ENCODE measurements around the gene RAE1. TPM values are rescaled to one million over a fixed set of nuclear protein-coding genes. Genes with fewer than 3 reads are reported as not detected.

Gene RAE1
- total RNA-seq, 1 donor from 2014 or later = 22.8 TPM

DNA sequence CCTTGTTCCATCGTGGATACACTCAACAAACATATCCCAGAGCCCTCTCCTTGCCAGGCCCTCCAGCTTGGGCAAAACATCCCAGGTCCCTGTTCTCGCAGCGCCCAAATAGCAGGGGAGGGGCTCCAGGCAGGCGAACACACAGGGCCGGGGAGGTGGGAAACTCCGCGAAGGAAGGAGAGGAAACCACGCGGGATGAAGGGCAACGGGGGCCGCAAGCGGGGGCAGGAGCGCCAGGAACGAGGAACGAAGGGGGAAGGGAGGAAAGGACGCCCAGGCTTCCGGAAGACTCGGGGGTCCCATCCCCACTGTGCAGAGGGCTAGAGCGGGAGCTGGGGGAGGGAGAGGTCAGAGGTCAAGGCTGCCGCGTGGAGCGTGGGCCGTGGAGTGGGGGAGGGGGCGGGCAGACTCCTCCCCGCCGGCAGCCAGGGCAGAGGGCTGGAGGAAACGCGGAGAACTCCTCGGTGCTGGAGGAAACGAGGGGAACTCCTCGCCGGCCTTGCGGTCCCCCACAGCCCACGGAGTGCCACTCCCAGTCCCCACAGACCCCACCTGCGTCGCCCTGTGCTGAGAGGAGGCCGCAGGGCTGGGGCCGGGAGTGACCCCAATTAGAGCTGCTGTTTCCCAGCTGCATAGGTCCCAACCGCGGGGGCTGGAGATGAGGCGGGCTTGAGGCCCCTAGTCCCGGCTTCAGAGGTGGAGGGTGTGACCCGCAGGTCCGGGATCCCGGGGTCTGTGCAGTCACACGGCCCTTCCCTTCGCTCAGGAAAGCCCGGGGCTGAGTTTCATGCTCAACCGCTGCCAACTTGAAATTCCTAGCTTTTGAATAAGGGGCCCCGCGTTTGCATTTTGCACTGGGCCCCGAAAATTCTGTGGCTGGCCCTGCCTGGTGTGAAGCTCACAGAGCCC, 38.9 kb downstream of the RAE1 start:
- ATAC-seq = no peak

DNA sequence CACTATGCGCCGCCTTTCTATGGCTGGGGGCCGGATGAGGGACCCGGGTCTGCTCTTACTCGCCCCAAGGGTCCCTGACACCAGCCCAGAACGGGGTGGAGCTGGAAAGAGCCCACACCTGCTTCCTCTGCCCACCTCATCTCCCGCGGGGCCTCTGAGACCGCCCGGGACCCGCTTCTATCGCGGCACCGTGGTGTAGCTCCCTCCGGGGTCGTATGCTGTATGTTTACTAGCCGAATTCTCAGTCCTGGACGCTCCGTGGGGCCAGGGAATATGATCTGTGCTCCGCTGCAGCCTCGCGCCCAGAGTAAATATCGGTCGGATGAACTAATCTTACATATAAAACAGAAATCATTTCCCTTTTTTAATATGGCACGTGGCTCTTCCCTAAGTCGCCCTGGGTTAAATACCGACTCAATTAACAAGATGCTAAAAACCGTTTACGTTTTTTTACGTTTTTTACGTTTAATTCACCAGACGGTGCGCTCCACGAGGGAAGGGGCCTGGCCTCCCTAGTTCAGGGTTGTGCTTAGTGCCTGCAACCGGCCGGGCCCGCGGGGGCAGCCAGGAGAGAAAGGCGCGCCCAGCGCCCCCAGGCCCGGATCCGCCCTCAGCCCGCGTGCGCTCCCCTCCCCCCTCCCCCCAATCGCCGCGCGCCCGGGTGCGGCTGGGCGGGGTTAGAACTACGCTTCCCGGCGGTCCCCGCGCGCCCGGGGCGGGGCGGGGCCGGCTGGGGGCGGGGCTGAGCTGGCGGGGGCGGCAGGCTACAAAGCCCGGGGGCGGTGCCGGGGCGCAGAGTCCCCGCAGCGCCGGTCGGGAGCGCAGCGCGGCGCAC, 39.8 kb downstream of the RAE1 start, which contains the start of gene RBM38:
Gene RBM38, plus strand, starts transcription at position 793 of the 835 bp plus-strand sequence. CDS start 186 bp downstream, outside the sequence.
- peak; percentile 78 for ATAC-seq

DNA sequence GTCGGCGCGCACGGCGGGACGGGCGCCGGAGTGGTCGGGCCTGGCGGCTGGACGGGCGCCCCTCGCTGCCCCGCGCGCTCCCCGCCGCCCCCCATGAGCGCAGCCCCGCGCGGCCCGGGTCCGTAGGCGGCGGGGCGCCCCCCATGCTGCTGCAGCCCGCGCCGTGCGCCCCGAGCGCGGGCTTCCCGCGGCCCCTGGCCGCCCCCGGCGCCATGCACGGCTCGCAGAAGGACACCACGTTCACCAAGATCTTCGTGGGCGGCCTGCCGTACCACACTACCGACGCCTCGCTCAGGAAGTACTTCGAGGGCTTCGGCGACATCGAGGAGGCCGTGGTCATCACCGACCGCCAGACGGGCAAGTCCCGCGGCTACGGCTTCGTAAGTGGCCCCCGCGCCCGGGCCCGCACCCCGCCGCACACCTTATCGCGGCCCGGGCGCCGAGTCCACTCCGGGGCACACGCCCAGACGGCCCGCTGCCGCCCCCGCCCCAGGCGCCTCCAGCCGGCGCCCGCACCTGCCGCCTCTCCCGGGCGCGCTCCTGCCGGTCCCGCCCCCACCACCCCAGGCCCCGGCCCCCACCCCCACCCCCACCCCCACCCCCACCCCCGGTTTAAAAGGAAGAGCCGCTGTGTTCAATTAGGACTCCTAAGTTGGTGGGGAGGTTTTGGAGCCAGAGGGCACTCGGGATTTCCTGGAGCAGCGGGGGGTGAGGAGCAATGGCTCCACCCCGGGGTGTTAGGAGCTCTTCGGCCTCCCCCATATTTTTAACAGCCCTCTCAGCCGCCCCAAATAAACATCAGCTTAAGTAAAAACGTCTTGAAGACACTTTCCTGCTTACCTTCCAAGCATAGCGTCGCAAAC, 40.6 kb downstream of the RAE1 start:
- no peak for ATAC-seq

DNA sequence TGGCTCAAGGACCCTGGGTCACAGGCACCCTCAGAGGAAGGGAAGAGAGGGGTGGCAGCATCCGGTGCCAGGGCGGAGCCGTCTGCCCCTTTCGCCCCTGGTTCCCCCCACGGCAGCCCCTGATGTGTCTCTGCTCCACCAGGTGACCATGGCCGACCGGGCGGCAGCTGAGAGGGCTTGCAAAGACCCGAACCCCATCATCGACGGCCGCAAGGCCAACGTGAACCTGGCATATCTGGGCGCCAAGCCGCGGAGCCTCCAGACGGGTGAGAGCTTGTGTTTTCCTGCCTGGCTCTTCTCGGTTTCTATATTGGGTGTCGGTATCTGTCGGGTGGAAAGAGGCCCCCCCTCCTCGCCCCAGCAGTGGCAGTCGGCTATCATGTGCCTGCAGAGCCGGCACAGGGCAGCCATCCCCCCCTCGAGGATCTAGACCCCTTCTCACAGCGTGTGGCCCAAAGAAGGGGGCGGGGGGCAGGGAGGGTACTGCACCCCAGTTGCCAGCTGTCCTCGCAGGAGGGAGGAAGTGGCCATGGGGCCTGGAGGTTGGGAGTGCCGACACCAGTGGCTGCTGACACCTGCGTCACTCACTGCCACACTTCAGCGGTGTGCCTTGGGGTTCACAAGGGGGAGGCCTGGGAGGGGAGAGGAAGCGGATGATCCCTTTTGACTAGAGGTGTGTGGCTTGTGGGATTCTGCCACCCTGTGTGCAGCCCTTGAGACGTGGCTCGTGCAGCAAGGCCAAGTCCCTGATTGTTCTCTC, 41.6 kb downstream of the RAE1 start:
- peak; percentile 22 for ATAC-seq

DNA sequence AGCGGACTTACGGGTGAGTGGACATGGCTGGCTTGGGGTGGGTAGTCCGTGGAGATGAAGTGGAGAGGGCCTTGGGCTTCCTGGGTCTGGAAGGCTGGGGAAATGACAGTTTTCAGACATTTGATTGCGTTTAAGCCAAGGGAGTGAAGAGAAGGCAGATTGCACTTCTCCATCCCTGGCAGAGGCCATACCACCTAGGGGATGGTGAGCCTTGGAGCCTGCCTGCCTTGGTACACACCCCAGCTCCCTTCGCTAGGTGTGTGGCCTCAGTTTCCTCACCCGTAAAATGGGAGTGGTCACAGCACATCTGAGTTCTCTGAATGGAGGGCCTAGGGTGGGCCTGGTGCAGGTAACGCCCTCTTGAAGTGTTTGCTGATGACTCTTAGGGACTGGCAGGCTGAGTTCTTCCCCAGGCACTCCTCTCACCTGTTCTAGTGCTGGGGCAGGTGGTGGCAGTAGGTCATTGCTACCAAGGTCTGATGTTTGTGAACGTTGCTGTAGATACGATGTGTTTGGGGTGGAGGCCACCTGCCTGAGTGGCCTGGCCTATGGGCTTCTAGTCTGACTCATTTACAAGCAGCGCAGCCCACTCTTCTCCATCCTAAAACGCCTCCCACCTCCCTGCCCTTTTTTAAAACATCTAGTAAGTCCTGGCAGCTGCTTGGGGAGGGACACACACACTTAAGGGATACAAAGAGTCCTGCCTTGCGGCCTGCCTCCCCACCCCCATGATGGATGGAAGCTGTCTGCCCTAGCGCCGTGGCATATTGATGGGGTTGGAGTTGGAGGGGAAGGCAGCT, 42.5 kb downstream of the RAE1 start:
- ATAC-seq = peak; percentile 6

DNA sequence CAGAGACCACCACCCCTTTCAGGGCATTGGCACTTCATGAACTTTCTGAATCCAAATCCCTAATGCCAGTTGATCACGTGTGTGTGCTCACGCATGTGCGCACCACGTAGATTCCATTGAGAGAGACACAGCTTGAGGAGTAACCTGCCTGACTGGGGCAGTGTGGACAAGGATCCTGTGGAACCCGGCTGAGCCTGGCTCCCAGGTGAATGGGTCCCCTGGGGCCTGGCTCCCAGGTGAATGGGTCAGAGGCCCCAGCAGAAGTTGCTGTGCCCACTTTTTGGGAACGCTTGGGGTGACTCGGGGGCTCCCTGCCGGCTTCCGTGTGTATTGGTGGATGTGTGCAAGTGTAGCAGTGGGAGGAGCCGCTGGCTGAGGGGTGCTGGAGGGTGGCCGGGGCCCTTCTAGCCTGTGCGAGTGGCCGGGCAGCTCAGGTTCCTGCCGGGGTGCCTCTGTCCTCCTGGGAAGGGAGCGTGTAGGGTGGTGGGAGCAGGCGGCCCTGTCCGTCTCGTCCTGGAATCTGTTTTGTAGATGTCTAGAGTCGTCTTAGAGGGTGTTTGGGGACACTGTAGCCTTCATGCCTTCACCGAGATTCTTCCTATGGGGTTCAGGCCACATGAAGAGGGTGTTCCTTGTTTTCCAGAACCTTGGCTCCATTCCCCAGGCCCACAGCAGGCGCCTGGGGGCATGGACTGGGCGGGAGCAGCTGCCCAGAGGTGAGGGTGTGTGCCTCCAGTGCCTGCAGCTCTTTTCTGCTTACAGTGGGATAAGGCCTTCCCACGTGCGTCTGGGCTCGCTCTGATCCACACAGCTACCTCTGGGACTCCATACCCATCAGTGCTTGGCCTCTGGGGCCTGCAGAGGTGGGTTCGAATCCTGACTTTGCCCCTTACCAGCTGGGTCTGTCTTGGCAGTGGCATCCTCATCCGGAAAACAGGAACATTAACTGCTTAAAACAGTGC, 43.3 kb downstream of the RAE1 start:
- ATAC-seq = no peak

DNA sequence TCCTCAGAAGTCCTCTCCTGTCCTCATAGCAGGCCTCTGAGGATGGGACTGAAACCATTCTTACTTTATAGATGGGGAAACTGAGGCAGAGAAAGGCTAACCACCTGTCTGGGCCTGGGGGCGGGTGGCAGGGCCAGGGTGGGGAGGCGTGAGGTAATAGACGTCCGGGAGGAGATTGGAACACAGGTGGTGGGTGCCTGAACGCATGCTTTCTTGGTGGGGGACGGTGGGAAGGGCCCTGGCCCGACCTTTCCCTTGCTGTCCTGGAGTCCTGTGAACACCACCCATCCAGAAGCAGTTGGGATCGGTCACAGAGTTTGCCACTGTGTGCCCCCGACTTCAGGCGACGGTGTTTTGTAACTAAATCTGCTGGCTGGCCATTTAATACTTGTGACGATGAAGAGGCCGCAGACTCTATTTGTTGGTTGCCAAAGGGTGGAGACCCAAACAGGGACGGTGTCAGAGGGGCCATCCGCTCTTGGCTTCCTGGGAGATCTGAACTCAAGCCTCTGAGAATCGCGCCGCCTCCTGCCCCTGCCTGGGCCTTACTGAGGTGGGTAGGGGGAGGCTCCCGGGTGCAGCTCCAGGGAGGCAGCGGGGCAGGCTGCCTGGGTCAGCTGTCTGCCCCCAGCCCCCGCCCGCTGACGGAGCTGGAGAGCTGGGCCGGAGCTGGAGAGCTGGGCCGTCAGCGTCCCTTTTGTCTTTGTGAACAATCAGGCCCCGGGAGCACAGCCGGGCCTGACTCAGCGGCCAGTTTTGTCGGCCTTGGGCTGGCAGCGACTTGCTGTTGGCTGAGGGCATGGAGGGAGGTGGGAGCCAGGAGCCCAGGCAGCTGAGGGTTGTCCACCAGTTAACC, 44.3 kb downstream of the RAE1 start:
- no peak for ATAC-seq

DNA sequence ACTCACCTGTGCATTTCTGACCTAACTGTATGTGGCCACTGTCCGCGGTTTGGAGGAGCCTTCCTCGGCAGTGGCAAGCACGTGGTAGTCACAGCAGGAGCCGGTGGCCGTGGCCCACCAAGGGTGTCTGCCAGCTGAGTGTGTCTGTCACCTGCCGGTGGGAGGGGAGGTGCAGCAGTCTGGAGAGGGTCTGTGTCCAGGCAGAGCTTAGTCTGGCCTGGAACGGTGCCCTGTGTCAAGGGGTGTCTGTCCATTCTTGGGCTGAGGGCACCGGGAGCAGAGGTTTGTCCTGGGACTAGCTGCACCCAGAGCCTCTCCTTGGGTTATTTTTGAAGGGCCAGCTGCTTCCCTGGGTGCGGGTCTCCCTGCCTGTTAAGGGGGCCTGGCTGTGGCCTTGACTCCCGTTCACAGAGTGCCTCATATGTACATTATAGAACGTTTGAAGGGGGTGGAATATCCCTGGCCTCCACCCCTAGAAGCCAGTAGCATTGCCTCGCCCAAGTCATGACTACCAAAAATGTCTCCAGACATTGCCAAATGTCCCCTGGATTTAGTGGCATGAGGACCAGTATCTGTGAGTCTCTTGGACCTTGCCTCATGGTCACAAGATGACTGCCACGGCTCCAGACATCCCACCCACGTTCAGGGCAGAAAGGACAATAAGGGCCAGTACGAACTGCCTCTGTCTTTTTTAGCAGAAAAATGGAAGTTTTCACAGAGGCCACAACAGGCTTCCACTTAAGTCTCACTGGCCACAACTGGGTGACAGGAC, 45.3 kb downstream of the RAE1 start:
- no peak for ATAC-seq

DNA sequence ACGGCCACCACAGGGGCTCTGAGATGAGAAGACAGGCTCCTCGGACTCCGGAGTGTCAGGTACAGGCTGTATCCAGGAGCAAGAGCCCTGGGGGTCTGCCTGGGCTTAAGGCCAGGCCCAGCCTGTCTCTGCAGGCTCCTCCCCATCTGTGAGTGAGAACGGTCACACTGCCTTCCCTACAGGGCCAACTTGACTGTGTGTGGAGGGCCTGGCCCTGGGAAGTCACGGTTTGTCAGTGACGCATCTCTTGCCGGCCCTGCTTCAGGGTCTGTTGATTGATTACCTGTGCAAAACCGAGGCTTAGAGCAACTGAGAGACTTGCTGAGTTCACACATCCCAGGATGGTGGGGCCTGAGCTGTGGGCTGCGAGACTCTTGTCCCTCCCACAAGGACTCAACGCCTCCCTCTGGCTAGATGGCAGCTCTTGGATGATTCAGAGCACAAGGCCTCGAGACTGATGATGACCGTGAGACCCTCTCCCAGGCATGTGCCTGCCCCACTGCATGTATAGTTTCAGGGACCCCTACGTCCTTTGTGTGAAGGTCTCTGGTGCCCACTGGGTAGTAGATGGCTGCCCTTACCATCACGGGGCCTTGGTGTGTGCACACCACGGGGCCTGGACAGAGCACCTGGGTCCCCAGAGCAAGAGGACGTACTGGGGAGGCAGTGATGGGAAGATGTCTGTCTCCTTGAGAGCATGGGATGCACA, 46.1 kb downstream of the RAE1 start:
- ATAC-seq = no peak

DNA sequence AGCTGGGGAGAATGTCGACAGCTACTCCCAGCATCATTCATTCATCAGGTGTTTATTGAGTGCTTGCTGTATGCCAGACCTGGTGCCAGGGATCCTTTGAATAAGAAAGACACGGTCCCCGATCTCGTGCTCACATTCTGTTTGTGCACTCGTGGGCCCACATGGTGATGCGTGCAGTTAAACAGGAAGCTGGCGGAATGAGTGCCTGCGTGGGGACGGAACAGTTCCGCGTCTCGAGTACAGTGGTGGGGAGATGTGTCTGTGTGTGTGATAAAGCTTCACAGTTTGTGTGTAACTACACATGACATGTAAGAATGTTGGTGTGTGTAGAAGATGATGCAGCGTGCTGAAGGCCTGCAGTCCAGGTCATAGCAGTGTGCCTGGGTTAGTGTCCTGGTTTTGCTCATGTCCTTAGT, 46.6 kb downstream of the RAE1 start:
- no peak for ATAC-seq

DNA sequence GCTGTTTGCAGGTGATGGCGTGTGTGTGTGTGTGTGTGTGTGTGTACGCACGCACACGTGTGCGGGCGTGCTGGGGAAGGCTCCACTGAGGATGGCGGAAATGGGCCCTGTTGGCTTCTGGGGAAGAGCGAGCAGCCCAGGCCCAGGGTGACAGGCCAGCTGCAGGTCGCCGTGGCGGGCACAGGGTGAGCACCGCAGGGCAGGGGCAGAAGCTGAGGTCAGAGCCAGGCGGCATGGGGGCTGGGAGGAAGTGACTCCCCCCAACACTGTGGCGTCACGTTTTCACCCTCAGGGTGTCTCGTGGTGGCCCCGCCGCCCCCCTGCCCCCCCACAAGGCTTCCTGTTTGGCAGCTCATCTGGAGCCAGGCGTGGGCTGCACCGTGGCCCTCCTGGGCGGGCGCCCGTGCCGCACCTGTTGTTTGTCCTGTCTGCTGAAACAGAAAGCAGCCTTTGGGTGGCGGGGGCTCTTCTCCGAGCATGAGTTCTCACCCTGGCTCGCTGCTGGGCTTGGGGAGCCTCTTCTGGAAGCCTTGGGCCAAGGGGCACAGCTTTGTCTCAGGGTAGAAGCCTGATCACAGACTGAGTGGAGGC, 47.3 kb downstream of the RAE1 start:
- ATAC-seq = peak; percentile 50

DNA sequence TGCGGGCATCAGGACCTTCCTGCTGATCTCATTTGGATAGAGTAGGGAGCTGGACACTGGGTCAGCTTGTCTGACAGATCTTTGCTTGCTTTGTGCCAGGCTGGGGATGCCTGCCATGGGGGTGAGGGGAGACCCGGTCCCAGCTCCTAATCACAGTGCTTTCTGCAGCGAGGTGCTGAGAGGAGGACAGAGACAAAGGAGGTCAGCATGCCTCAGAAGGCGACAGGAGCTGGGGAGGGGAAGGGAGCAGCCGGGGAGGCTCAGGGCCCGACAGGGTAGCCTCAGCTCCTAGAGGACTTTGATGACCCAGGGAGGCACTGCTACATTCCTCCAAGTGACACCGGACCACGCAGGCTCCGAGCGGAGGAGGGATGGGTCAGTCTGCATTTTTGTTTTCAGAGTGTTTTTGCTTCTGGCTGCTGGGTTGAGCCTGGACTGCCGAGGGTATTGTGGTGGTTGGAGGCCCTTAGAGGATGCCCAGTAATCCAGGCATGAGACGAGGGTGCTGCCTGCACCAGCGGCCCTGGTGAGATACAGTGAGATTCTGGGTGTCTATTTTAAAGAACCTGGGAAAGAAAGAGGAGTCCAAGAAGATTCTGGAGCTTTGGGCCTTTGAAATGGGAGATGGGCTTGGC, 48.0 kb downstream of the RAE1 start:
- ATAC-seq = no peak

DNA sequence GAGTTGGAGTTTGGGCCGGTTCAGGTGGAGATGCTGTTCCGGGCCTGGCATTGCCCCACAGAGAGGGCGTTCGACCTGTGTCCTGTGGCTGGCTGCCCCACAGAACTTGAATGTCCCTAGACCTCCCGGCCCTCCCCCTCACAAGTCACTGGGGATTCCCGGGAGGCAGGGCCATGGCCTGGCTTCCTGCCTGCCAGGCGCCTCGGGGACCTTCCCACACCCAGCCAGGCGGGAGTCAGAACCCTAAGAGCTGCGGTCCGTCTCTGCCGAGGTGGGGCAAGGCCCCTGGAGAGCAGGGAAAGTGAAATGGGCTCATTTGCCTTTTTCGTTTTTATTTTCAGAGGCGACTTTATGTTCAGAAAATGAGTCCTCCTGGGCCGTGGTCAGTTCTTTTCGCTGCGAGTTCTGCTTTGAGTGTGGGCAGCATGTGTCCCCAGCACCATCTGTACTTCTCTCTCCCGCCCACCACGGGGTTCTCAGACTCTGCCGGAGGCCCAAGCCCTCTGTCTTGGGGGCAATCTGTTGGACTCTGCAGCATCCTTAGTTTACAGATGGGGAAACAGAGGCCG, 48.6 kb downstream of the RAE1 start:
- no peak for ATAC-seq

DNA sequence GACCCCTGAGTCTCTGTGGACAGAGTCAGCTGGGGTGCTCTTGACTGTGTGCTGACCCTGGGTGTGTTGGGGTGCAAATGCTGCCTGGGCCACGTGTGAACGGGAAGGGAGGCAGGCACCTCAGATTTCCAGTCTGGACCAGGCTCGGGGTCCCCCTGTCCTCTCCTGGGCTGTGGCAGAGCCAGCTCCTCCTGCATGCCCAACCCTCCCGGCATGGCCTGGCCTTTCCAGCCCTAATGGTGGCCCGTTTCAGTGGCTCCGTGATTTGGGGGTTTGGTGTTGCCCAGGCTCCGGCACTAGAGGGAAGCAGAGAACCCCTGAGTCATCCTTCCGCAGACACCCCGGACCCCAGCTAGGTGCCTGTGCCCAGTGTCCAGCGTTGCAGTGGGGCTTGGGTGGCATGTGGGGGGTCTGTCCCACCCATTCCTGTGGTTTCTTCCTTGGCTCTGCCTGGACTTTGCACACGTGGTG, 49.2 kb downstream of the RAE1 start:
- ATAC-seq = no peak

DNA sequence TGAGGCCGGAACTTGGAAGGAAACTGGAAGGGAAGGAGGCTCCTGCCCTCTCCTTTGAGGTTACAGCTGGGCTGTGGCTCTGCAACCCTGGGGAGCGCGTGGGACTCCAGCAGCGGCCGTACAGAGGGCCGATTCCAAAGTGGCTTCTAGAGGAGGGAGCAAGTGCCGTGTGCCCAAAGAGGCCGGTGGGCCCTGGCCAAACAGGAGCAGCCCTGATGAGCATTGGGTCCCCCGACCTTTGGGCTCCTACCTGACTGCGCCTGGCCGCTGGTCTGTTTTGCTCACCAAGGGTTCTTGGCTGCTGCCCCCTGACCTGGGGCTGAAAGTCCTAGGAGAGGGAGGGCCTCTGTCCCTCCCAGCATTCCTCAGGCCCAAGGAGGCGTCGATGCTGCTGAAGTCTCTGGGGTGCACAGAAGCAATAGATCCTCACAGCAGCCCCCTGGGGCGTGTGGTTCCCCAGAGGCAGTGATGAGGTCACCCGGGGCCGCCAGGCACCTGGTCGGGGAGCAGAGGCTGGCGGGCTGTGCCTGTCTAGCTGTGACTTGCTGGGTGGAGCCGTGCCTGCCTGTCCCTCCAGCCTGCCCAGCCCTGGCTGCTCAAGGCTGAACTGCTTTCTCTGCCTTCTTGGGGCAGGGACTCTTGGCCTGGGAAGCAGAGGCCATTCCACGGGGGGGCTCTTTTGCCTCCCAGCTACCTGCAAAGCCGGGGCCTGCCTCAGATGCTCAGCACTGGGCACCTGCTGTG, 49.9 kb downstream of the RAE1 start:
- ATAC-seq = peak; percentile 60
